HL-60 (cell line): ENCODE data around the gene TACR2.

ENCODE experiments used
- GABPA ChIP-seq: IDR thresholded peaks from 2 replicates; pipeline ENCODE4 v1.6.1; 2012; ENCODE audit warnings: low read depth
- POLR2AphosphoS5 ChIP-seq: IDR thresholded peaks from 2 replicates; pipeline ENCODE4 v1.6.1; 2012; ENCODE audit warnings: low read depth
- SPI1 ChIP-seq: IDR thresholded peaks from 2 replicates; pipeline ENCODE4 v1.6.1; 2012; ENCODE audit warnings: low read depth, mild to moderate bottlenecking, borderline replicate concordance
- TF ChIP-seq, protein P1 (sequence below): IDR thresholded peaks from one replicate; pipeline ENCODE4 v1.5.1; 2011; ENCODE audit warnings: low read length, control low read depth, inconsistent platforms; ENCODE audit not compliant: insufficient read depth
- TF ChIP-seq, protein P2 (sequence below): IDR thresholded peaks from 2 replicates; pipeline ENCODE4 v1.6.1; 2012; ENCODE audit warnings: low read depth; ENCODE audit not compliant: insufficient replicate concordance

DNA sequence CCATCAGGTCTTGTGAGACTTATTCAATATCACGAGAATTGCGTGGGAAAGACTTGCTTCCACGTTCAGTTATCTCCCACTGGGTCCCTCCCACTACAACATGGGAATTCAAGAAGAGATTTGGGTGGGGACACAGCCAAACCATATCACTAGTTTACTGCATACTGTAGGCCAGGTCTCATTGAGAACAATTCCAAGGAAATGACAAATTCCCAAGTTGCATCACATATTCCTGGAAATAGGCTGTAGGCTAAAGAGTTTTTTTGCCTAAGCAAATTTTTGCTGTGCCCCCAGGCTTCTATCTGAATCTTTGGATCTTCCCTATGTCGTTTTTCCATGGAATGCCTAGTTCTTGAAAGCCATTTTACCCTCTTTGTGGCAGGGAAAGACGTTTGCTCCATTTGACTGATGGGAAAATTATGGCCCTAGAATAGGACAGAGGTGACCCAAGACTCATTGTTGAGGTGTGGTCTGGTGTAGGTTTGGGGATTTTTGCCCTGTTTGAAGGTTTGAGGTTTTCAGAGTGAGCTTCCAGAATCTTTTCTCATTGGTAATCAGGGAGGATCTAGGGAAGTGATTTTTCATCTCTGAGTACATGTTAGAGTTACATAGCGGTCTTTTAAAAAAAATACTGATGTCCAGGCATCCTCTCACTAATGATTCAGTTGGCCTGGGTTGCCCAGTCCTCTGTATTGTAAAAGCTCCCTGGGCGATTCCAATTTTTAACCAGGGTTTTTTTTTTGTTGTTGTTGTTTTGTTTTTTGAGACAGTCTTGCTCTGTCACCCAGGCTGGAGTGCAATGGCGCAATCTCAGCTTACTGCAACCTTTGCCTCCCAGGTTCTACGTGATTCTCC lies 44.4 kb downstream of the TACR2 start:
- TF ChIP-seq, protein P1, sequence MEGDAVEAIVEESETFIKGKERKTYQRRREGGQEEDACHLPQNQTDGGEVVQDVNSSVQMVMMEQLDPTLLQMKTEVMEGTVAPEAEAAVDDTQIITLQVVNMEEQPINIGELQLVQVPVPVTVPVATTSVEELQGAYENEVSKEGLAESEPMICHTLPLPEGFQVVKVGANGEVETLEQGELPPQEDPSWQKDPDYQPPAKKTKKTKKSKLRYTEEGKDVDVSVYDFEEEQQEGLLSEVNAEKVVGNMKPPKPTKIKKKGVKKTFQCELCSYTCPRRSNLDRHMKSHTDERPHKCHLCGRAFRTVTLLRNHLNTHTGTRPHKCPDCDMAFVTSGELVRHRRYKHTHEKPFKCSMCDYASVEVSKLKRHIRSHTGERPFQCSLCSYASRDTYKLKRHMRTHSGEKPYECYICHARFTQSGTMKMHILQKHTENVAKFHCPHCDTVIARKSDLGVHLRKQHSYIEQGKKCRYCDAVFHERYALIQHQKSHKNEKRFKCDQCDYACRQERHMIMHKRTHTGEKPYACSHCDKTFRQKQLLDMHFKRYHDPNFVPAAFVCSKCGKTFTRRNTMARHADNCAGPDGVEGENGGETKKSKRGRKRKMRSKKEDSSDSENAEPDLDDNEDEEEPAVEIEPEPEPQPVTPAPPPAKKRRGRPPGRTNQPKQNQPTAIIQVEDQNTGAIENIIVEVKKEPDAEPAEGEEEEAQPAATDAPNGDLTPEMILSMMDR = no peak
- TF ChIP-seq POLR2AphosphoS5 (no peak), GABPA (no peak), SPI1 (no peak)
- TF ChIP-seq, protein P2, sequence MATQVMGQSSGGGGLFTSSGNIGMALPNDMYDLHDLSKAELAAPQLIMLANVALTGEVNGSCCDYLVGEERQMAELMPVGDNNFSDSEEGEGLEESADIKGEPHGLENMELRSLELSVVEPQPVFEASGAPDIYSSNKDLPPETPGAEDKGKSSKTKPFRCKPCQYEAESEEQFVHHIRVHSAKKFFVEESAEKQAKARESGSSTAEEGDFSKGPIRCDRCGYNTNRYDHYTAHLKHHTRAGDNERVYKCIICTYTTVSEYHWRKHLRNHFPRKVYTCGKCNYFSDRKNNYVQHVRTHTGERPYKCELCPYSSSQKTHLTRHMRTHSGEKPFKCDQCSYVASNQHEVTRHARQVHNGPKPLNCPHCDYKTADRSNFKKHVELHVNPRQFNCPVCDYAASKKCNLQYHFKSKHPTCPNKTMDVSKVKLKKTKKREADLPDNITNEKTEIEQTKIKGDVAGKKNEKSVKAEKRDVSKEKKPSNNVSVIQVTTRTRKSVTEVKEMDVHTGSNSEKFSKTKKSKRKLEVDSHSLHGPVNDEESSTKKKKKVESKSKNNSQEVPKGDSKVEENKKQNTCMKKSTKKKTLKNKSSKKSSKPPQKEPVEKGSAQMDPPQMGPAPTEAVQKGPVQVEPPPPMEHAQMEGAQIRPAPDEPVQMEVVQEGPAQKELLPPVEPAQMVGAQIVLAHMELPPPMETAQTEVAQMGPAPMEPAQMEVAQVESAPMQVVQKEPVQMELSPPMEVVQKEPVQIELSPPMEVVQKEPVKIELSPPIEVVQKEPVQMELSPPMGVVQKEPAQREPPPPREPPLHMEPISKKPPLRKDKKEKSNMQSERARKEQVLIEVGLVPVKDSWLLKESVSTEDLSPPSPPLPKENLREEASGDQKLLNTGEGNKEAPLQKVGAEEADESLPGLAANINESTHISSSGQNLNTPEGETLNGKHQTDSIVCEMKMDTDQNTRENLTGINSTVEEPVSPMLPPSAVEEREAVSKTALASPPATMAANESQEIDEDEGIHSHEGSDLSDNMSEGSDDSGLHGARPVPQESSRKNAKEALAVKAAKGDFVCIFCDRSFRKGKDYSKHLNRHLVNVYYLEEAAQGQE = no peak
